HG02943 (cell line): ENCODE measurements around the gene CEP112.
"Not testable (repeated sequence)": the region's sequence is repeated elsewhere in the genome, so short reads cannot be mapped to it uniquely, and the experiment has no call there.

Experiments used
- ATAC-seq: cut with Tn5 transposase; IDR thresholded peaks from one replicate; pipeline ENCODE4 v1.9.1; 2021; ENCODE audit warnings: mild to moderate bottlenecking, low read depth, moderate library complexity; ENCODE audit not compliant: unreplicated experiment

CEP112 gene

GRCh38 chr17:65751263-65751662 is 440.7 kb downstream of the CEP112 start:
- ATAC-seq: no peak

- ATAC-seq: no peak
Observed at GRCh38 chr17:65750631-65751115, 441.3 kb downstream of the CEP112 start.

DNA sequence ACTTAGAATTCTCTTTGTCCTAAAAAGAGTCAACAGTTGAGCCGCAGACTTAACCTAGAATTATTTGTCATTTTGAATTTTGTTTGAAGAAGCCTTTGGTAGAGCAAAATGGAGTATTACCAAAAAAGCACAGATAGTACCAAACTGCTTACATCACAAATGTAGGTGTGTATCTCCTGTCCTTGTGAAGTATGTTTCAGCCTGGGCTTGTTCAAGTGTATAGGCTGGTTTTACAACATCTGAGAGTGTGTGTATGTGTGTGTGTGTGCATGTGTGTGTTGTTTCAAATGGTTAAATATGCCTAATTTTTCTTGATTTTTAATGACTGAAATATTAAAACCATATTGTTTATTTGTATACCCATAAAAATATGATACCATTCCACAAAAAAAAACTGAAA is 441.8 kb downstream of the CEP112 start:
- no peak for ATAC-seq

- ATAC-seq: no peak
Observed at GRCh38 chr17:65749479-65749878, 442.5 kb downstream of the CEP112 start.

DNA sequence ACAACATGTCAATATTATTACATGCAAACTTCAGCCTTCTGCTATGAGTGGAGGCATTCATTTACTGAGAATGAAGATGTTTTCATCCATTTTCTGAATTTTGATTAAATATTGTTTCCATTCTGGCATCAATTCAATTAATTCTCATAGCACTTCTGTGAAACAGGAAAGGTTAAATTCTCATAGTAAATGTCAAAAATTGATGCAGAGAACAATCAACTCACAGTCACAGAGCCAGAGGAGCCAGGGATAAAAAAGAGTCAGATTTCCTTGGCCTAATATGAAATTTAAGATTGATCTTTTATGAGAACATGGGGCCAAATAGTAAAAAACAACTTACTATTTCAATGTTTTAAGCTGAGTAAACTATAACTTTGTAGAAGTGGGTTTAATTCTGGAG is 446.7 kb downstream of the CEP112 start:
- ATAC-seq: no peak

DNA sequence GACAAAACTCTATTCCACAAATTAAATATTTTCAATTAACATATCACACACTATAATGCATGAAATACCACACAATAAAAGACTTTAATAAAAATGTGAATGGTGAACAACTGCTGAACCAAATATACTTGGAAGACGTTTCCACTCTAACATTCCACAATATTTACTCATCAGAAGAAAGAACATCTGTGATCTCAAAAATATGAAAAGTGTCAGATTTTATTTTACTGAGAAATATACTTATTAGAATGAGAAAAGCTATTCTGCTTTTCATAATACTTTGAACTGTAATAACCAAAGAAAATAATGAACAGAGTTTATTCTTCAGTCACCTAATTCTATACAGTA is 448.7 kb downstream of the CEP112 start:
- no peak for ATAC-seq

DNA sequence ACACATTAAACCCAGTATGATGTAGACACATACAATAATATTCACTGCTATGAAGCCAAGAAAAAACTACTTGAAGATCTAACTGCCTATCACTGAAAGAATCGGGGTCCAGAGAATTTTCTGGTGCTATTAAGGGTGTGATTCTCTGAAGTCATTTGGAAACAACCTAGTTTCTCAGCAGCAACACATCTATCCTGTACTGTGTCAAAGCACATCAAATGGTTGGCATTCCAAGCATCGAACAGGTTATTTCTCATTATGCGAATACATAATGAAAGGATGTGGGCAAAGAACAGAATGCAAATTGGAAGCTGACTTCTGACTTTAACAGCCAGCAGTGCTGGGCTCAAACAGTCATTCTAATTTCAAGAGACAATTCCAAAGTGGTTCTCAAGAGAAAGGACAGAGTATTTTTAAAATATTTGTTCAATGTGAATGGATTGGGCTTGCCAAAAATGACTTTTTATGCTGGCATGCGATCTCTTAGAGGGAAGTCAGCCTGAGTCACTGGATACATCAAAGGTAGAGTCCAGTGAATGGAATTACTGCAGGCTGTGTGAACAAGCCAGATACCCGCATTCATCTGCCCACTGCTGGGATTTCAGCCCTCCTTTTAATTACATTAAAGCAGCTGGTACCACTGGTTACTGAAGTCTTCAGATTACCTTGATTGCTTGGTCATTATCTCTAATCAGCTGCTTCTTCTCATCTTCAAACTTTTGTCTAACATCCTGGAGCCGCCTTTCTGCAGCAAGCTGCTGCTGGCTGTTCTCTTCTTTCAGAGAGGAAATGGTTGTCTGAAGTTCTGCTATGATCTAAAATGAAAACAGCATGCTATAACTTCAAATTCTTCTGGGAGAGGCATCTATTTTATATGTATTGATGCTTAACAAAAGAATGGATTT is 449.3 kb downstream of the CEP112 start:
- ATAC-seq: no peak

GRCh38 chr17:65741710-65742109 is 450.2 kb downstream of the CEP112 start:
- ATAC-seq: no peak

DNA sequence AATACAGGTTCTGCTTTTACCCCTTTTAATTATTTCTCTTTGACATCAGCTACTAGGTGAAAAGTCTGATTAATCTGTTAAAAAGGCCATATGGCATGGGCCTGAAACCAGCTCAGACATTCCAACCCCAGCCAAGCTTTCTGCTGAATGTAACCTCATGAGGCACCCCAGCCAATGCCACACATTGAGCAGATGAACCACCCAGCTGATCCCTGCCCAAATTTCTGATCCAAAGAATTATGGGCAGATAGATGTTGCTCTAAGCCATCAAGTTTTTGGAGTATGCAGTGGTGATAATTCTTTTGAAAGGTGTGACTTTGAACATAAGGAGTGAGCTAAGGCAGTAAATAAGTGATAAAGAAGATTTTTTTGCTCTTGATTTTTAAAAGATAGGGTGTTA is 452.9 kb downstream of the CEP112 start:
- no peak for ATAC-seq

- ATAC-seq: no peak
Observed at GRCh38 chr17:65737451-65737850, 454.5 kb downstream of the CEP112 start.

DNA sequence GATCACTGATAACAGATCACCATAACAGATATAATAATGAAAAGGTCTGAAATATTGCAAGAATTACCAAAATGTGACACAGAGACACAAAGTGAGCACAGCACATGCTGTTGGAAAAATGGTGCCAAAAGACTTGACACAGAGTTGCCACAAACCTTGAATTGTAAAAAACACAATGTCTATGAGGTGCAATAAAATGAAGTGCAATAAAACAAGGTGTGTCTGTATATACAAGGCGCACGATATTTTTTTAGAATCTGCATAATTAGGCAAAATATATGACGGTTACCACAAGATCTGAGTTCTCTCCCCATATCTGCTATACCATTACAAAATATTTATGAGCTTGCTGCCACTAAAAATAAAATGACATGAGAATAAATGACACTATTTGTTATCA is 458.6 kb downstream of the CEP112 start:
- ATAC-seq: no peak

DNA sequence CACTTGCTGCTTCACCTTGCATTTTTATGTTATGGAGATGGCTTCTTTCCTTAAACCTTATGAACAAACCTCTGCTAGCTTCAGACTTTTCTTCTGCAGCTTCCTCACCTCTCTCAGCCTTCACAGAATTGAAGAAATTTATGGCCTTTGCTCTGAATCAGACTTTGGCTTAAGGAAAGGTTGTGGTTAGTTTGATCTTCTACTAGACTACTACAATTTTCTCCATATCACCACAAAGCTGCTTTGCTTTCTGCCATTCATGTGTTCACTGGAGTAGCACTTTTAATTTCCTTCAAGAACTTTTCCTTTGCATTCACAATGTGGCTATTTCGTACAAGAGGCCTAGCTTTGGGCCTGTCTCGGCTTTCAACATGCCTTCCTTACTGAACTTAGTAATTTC is 459.3 kb downstream of the CEP112 start:
- not testable (repeated sequence) for ATAC-seq

DNA sequence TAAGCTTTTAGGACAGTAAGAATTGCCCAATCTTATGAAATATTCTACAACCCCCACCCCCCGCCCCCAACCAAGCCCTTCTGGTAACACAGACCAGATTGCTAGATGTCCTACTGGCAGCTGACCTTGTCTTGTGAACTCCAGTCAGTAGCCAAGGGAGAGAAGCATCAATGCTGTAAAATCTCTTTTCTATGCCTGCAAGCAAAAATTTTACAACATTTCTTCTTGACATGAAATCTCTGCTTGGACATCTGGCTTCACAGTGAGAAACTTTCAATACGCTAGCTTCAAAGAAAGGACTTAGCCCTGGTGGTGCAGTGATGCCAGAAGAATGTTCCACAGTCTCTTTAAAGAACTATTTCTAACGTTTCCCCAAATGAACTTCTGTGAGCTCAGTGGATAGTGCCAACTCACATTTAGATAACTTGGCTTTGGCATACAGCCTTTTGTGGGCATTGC is 461.2 kb downstream of the CEP112 start:
- no peak for ATAC-seq

DNA sequence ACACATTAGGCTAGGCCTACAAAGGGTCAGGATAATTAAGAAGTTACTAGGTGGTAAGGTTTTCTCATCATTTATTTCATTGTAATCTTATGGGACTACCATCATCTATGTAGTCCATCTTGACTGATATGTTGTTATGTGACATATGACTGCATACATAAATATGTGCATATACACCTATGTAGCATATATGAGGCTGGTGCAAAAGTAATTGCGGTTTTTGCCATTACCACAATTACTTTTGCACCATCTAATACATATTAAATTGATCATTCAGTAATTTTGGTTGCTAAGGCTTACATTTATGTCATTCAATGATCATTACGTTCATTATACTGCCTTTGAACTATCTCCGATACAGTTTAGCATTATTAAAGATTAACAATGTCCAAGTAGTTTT is 462.7 kb downstream of the CEP112 start:
- no peak for ATAC-seq

DNA sequence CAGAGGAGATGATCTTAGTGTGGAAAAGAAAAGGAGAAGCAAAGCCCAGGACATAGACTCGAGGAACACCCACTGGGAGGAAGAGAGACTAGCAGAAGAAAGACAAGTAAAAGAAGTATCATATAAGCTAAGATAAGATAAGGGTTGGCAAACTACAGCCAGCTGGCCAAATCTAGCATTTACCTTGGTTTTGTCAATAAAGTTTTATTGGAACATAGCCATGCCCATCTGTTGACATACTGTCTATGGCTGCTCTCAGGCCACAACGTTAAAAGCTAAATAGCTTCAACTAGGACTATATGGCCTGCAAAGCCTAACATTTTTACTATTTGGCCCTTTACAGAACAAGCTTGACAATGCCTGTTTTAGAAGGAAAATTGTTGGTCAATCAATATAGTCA is 464.1 kb downstream of the CEP112 start:
- ATAC-seq: no peak

GRCh38 chr17:65727246-65727645 is 464.7 kb downstream of the CEP112 start:
- ATAC-seq: no peak

GRCh38 chr17:65723431-65724151 is 468.3 kb downstream of the CEP112 start:
- no peak for ATAC-seq

GRCh38 chr17:65718601-65719000 is 473.3 kb downstream of the CEP112 start:
- ATAC-seq: no peak

- ATAC-seq: no peak
Observed at GRCh38 chr17:65712383-65713267, 479.3 kb downstream of the CEP112 start.

- ATAC-seq: no peak
Observed at GRCh38 chr17:65711671-65712276, 480.2 kb downstream of the CEP112 start.
